Measurements from ENCODE around the gene SP110.
"Not testable (repeated sequence)": the region's sequence is repeated elsewhere in the genome, so short reads cannot be mapped to it uniquely, and the experiment has no call there.

Gene SP110

GRCh38 chr2:230119827-230120226 is 100.0 kb downstream of the SP110 start:
- not testable (repeated sequence) for DNase-seq
